Ascending aorta (tissue), 2 donors: ENCODE data around the gene XKR3. TPM values are rescaled to one million over a fixed set of nuclear protein-coding genes. Genes with fewer than 3 reads are reported as not detected.
"Not testable (repeated sequence)": the region's sequence is repeated elsewhere in the genome, so short reads cannot be mapped to it uniquely, and the experiment has no call there.

Source experiments
- DNase-seq, 2 donors: peaks; one replicate each; pipeline ENCODE4 v3.0.0-alpha.2; 2019; ENCODE audit warnings: low spot score in 2 of 2
- H3K27ac ChIP-seq, 2 donors: fragments of 200-600 bp; sonication (generic); one replicate each; pipeline ENCODE4 v1.5.1; 2016 to 2017; ENCODE audit warnings: mild to moderate bottlenecking in 1 of 2
- H3K27me3 ChIP-seq: fragments of 200-600 bp; sonication (generic); one replicate; pipeline ENCODE4 v1.5.1; 2017
- H3K36me3 ChIP-seq, 2 donors: fragments of 200-600 bp; sonication (generic); one replicate each; pipeline ENCODE4 v1.5.1; 2016
- H3K4me1 ChIP-seq, 2 donors: fragments of 200-600 bp; sonication (generic); one replicate each; pipeline ENCODE4 v1.5.1; 2016 to 2017; ENCODE audit warnings: mild to moderate bottlenecking in 1 of 2
- H3K4me3 ChIP-seq, 2 donors: fragments of 200-600 bp; sonication (generic); one replicate each; pipeline ENCODE4 v1.5.1; 2016 to 2017; ENCODE audit warnings: mild to moderate bottlenecking in 1 of 2
- H3K9me3 ChIP-seq, 2 donors: fragments of 200-600 bp; sonication (generic); one replicate each; pipeline ENCODE4 v1.5.1; 2016
- CTCF ChIP-seq, 3 experiments: fragments of 200-600 bp in 2 of 3; fragments of 450-650 bp in 1 of 3; sonication (generic) in 2 of 3; IDR thresholded peaks; one replicate each; pipeline ENCODE4 v1.5.1; 2016 to 2019; ENCODE audit warnings: antibody characterized with exemption in 3 of 3, mild to moderate bottlenecking in 1 of 3, moderate library complexity in 1 of 3
- intact Hi-C: fragments of 100-400 bp; cut with DNase I; formaldehyde crosslinking; loops from one replicate; pipeline ENCODE4 v1.15.1; 2023
- total RNA-seq: library from RNA; depleted of rRNA; stranded (reverse); fragments of >200 nt; gene quantifications from one replicate; pipeline ENCODE4 v1.1.0, GENCODE V29; 2016

The XKR3 gene
- total RNA-seq, 1 donor from 2014 or later, result not detected

GRCh38 chr22:16803255-16803917, 21.8 kb downstream of the XKR3 start:
- H3K4me1 ChIP-seq, result no peaks in the 10 kb centered on the region
- no peaks in the 10 kb centered on the region for H3K27me3 ChIP-seq
- TF ChIP-seq CTCF (IDR thresholded peaks at IDR 0.05), result no peak
- DNase-seq, result no peak
- intact Hi-C loops, result no loop called here
- no peaks in the 10 kb centered on the region for H3K9me3 ChIP-seq
- no peak overlapping the region for H3K27ac ChIP-seq
- no peaks in the 10 kb centered on the region for H3K36me3 ChIP-seq
- H3K4me3 ChIP-seq, result no peak overlapping the region

DNA sequence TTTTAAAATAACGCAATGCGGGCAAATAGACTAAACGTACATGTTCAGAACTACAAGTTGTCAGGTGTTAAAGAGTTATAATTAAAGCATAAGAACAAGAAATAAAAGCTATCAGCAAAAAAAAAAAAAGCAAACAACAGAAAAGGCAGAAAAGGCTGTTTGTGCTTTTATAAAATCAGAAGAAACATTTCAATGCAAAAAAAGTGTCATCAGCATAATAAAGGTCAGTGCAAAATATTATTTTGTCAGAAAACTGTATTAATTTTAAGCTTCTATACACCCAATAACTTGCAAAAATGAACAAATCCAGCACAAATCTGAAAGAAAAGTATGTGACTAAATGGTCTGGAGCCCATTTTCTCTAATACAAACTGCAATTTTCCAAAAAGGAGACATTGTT, 23.6 kb downstream of the XKR3 start:
- H3K4me3 ChIP-seq, result no peak overlapping the region
- no peak for DNase-seq
- no peaks in the 10 kb centered on the region for H3K27me3 ChIP-seq
- TF ChIP-seq CTCF (IDR thresholded peaks at IDR 0.05), result no peak
- H3K4me1 ChIP-seq, result no peaks in the 10 kb centered on the region
- no peaks in the 10 kb centered on the region for H3K9me3 ChIP-seq
- no peak overlapping the region for H3K27ac ChIP-seq
- intact Hi-C loops, result no loop called here
- no peaks in the 10 kb centered on the region for H3K36me3 ChIP-seq

GRCh38 chr22:16801088-16801487, 24.1 kb downstream of the XKR3 start:
- intact Hi-C loops, result no loop called here
- Histone ChIP-seq H3K4me3 (no peak overlapping the region), H3K27ac (no peak overlapping the region), H3K36me3 (no peaks in the 10 kb centered on the region), H3K9me3 (no peaks in the 10 kb centered on the region), H3K4me1 (no peaks in the 10 kb centered on the region), H3K27me3 (no peaks in the 10 kb centered on the region)
- TF ChIP-seq CTCF (IDR thresholded peaks at IDR 0.05), result no peak
- DNase-seq, result no peak

DNA sequence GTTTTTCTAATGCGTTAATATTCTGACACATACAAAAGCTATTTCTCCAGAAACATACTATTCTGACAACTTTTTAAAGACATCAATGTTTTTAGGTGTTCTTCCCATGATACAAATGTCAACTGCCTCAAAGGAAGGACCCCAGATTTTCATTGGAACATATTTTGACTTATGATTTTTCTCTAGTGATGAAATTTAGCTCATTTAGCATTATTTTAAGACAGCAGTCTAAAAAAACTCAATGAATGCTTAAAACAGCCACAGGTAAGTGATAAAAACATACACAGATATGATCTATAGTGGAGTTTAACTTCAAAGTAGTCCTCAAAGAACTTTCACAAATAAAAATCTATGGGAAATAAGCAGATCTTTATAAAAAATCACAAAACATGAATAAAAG, 24.9 kb downstream of the XKR3 start:
- no peak for DNase-seq
- intact Hi-C loops, result no loop called here
- Histone ChIP-seq H3K4me1 (no peaks in the 10 kb centered on the region), H3K27me3 (no peaks in the 10 kb centered on the region), H3K27ac (no peak overlapping the region), H3K9me3 (no peaks in the 10 kb centered on the region), H3K4me3 (no peak overlapping the region), H3K36me3 (no peaks in the 10 kb centered on the region)
- TF ChIP-seq CTCF (IDR thresholded peaks at IDR 0.05), result no peak

- DNase-seq, intact Hi-C loops, H3K9me3 ChIP-seq, H3K4me3 ChIP-seq, H3K36me3 ChIP-seq, H3K27me3 ChIP-seq, H3K4me1 ChIP-seq, H3K27ac ChIP-seq: not testable (repeated sequence)
Measured at GRCh38 chr22:16795504-16795903, 29.7 kb downstream of the XKR3 start.

DNA sequence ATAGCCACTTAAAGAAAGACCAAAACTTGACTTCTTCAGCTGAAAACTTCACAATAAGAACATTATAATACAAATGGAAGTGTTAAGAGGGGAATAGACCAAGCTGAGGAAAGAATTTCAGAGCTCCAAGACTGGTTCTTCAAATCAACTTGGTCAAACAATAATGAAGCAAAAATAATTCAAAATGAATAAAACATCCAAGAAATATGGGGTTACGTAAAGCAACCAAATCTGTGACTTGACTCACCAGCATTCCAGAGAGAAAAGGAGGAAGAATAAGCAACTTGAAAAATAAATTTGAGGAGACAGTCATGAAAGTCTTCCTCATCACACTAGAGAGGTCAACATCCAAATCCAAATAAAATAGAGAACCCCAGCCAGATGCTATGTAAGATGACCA, 31.4 kb downstream of the XKR3 start:
- no peaks in the 10 kb centered on the region for H3K9me3 ChIP-seq
- H3K4me3 ChIP-seq, result no peak overlapping the region
- H3K27me3 ChIP-seq, result no peaks in the 10 kb centered on the region
- no peak overlapping the region for H3K27ac ChIP-seq
- no peak for TF ChIP-seq CTCF (IDR thresholded peaks at IDR 0.05)
- H3K4me1 ChIP-seq, result no peaks in the 10 kb centered on the region
- DNase-seq, result no peak
- intact Hi-C loops, result no loop called here
- no peaks in the 10 kb centered on the region for H3K36me3 ChIP-seq
